GM18499 (cell line): ENCODE results near the gene BCAS4.
"Not testable (repeated sequence)": the region's sequence is repeated elsewhere in the genome, so short reads cannot be mapped to it uniquely, and the experiment has no call there.

Experiments used
- ATAC-seq: cut with Tn5 transposase; IDR thresholded peaks from one replicate; pipeline ENCODE4 v1.9.1; 2021; ENCODE audit warnings: moderate number of reproducible peaks; ENCODE audit not compliant: insufficient read depth, unreplicated experiment

Gene BCAS4

GRCh38 chr20:50794846-50795634 lies at the start of gene BCAS4:
BCAS4 (plus strand) TSS chr20:50795061; CDS start chr20:50795084, 23 bp downstream.
- ATAC-seq, result no peak

GRCh38 chr20:50745634-50746137 lies 49.2 kb upstream of the BCAS4 start:
- no peak for ATAC-seq

GRCh38 chr20:50746138-50746940 lies 48.5 kb upstream of the BCAS4 start:
- no peak for ATAC-seq

GRCh38 chr20:50747275-50747674 lies 47.6 kb upstream of the BCAS4 start:
- no peak for ATAC-seq

- ATAC-seq, result no peak
These were observed 44.7 kb upstream of the BCAS4 start for GRCh38 chr20:50750145-50750671.

GRCh38 chr20:50753152-50753551 lies 41.7 kb upstream of the BCAS4 start:
- no peak for ATAC-seq

- ATAC-seq, result no peak
These were observed 40.4 kb upstream of the BCAS4 start for GRCh38 chr20:50754420-50754819.

GRCh38 chr20:50756447-50756846 lies 38.4 kb upstream of the BCAS4 start:
- ATAC-seq, result no peak

- ATAC-seq, result no peak
These were observed 36.4 kb upstream of the BCAS4 start for GRCh38 chr20:50758469-50758868.

- ATAC-seq, result no peak
These were observed 35.9 kb upstream of the BCAS4 start for GRCh38 chr20:50758992-50759391.

- ATAC-seq, result no peak
These were observed 35.2 kb upstream of the BCAS4 start for GRCh38 chr20:50759678-50760077.

- no peak for ATAC-seq
These were observed 32.8 kb upstream of the BCAS4 start for GRCh38 chr20:50762045-50762422.

GRCh38 chr20:50762435-50763220 lies 32.2 kb upstream of the BCAS4 start:
- ATAC-seq, result no peak

GRCh38 chr20:50763550-50764458 lies 31.1 kb upstream of the BCAS4 start:
- not testable (repeated sequence) for ATAC-seq

- not testable (repeated sequence) for ATAC-seq
These were observed 29.6 kb upstream of the BCAS4 start for GRCh38 chr20:50765251-50765650.

- no peak for ATAC-seq
These were observed 29.2 kb upstream of the BCAS4 start for GRCh38 chr20:50765674-50766073.

GRCh38 chr20:50766955-50767809 lies 27.7 kb upstream of the BCAS4 start:
- not testable (repeated sequence) for ATAC-seq

- not testable (repeated sequence) for ATAC-seq
These were observed 25.9 kb upstream of the BCAS4 start for GRCh38 chr20:50768991-50769390.
